Testis (tissue), 3 donors: Measurements from ENCODE around the gene ATP2A1. TPM values are rescaled to one million over a fixed set of nuclear protein-coding genes. Genes with fewer than 3 reads are reported as not detected.

Experiments used
- DNase-seq: peaks from one replicate; pipeline ENCODE4 v3.0.0-alpha.2; 2019
- H3K27ac ChIP-seq, 2 donors: fragments of 200-600 bp; sonication (generic); one replicate each; pipeline ENCODE4 v1.5.1; 2019
- H3K27me3 ChIP-seq: fragments of 200-600 bp; sonication (generic); one replicate; pipeline ENCODE4 v1.5.1; 2019
- H3K36me3 ChIP-seq: fragments of 200-600 bp; sonication (generic); one replicate; pipeline ENCODE4 v1.5.1; 2017; ENCODE audit warnings: low read depth; ENCODE audit errors: missing control alignments
- H3K4me1 ChIP-seq: fragments of 200-600 bp; sonication (generic); one replicate; pipeline ENCODE4 v1.5.1; 2019
- H3K4me3 ChIP-seq, 2 donors: fragments of 200-600 bp; sonication (generic); one replicate each; pipeline ENCODE4 v1.5.1; 2017 to 2019
- H3K9me3 ChIP-seq: fragments of 200-600 bp; sonication (generic); one replicate; pipeline ENCODE4 v1.5.1; 2017
- CTCF ChIP-seq, 3 experiments: fragments of 450-650 bp in 2 of 3; fragments of 200-600 bp in 1 of 3; sonication (generic) in 1 of 3; IDR thresholded peaks; one replicate each; pipeline ENCODE4 v1.5.1; 2016 to 2019; ENCODE audit warnings: antibody characterized with exemption in 3 of 3, mild to moderate bottlenecking in 2 of 3, moderate library complexity in 1 of 3
- POLR2A ChIP-seq: fragments of 450-650 bp; IDR thresholded peaks from one replicate; pipeline ENCODE4 v1.6.1; 2017; ENCODE audit warnings: antibody characterized with exemption, mild to moderate bottlenecking, moderate library complexity
- WGBS, 2 donors: methylation state at CpG; one replicate each; pipeline ENCODE4 v1.1.5; 2018; 5-methylcytosine and 5-hydroxymethylcytosine counted together
- intact Hi-C: fragments of 100-400 bp; cut with DNase I; formaldehyde crosslinking; loops from one replicate; pipeline ENCODE4 v1.15.1; 2023; ENCODE audit warnings: low total_unique reads
- polyA plus RNA-seq: library from polyadenylated mRNA; stranded (reverse); fragments of 350-450 nt; fragmentation: Illumina TruSeq; extraction: RNeasy Lipid Tissue Mini Kit (QIAGEN cat#74804); gene quantifications from one replicate; pipeline ENCODE4 v1.2.3, GENCODE V29; 2014; ENCODE audit warnings: low read depth, low replicate concordance; ENCODE audit not compliant: insufficient read depth
- total RNA-seq, 2 donors: library from RNA; depleted of rRNA; stranded (reverse); fragments of >200 nt; gene quantifications; one replicate each; pipeline ENCODE4 v1.2.3, GENCODE V29; 2016

The ATP2A1 gene
- total and polyA plus RNA-seq, 3 donors from 2014 or later: 9.1 to 17.3 (median 12.2) TPM

- DNase-seq: no peak
- TF ChIP-seq POLR2A: no peak
- TF ChIP-seq CTCF (IDR thresholded peaks at IDR 0.05): no peak
- 38 to 56% methylated on average over 10 to 13 of the region's 13 CpGs for WGBS, 2 donors
- intact Hi-C loops: no loop called here
- Histone ChIP-seq H3K9me3 (no peaks in the 10 kb centered on the region), H3K36me3 (no peaks in the 10 kb centered on the region), H3K4me3 (no peak overlapping the region), H3K27ac (no peak overlapping the region), H3K27me3 (no peaks in the 10 kb centered on the region), H3K4me1 (peaks cover 8% of the 10 kb centered on the region)
Measured at GRCh38 chr16:28875134-28876018, 2.9 kb upstream of the ATP2A1 start.

DNA sequence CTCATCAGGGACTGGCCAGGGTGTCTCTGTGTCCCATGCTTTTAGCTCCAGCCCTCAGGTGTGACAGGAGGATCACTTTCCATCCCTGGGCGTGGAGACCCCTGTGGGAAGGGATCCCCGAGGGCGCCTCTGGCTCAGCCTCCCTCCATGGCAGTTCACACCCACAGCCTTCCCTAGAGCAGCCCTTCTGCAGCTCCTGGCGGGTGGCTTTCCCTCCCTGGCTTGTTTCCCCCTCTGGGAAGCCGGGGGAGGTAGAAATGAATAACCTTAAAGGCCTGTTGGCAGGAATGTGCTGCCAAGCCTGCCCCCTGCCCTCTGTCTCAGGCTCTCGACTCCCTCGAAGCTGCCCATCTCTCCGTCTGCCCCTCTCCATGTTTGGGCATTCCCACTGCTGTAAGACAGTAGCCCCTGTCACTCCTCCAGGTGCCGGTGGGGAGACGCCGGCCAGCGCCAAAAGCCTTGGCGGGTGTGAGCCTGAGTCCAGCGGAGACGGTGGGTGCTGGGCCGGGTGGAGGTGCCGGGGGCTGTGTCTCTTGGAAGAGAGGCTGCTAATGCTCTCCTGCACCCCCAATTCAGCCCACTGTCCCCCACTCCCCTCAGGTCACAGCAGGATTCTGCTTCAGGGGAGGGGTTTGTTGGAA, 2.1 kb upstream of the ATP2A1 start:
- DNase-seq: no peak
- Histone ChIP-seq H3K36me3 (no peaks in the 10 kb centered on the region), H3K4me3 (no peak overlapping the region), H3K27ac (no peak overlapping the region), H3K27me3 (no peaks in the 10 kb centered on the region), H3K4me1 (peaks cover 9% of the 10 kb centered on the region), H3K9me3 (no peaks in the 10 kb centered on the region)
- intact Hi-C loops: no loop called here
- 52 to 61% methylated on average over 5 to 17 of the region's 17 CpGs for WGBS, 2 donors
- TF ChIP-seq POLR2A (no peak), CTCF (IDR thresholded peaks at IDR 0.05) (no peak)

DNA sequence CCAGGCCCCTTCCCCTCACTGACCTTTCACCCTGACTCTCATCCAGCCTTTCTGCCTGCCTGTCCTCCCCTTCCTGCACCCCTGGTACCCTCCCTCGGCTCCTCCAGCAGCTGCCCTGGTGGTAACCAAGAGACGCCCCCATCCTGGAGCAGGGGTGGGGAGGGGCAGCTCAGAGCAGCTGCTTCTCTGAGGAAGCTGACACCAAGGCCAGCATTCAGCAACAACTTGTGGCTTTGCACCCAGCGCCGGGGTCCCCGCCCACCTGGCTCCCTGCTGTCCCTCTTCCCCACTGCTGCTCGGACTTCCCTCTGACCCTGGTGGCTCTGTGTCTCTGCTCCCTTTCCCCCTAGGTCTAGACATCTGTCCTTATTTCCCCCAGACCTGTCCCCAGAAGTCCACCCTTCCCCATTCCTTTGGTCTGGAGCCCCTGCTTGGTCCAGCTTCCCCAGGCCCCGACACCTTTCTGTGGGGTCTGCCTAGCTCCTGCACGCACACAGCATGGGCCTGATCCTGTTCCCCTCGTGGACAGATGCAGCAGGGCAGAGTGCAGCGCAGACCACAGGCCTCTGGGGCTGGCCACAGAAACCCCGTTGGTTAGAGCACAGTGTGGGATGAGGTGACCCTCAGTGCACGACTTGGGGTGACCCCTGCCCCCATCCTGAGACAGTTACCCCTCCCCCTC, 1.2 kb upstream of the ATP2A1 start:
- Histone ChIP-seq H3K4me1 (peaks cover 9% of the 10 kb centered on the region), H3K27ac (no peak overlapping the region), H3K36me3 (no peaks in the 10 kb centered on the region), H3K4me3 (no peak overlapping the region), H3K27me3 (no peaks in the 10 kb centered on the region), H3K9me3 (no peaks in the 10 kb centered on the region)
- intact Hi-C loops: no loop called here
- no peak for DNase-seq
- no peak for TF ChIP-seq CTCF (IDR thresholded peaks at IDR 0.05)
- no peak for TF ChIP-seq POLR2A
- WGBS, 2 donors: 70 to 72% methylated on average over 6 to 12 of the region's 12 CpGs

GRCh38 chr16:28877655-28878000, 660 bp upstream of the ATP2A1 start:
- peaks cover 9% of the 10 kb centered on the region for H3K4me1 ChIP-seq
- TF ChIP-seq POLR2A (no peak), CTCF (IDR thresholded peaks at IDR 0.05) (no peak)
- intact Hi-C loops: no loop called here
- H3K36me3 ChIP-seq: no peaks in the 10 kb centered on the region
- H3K9me3 ChIP-seq: no peaks in the 10 kb centered on the region
- DNase-seq: no peak
- H3K27me3 ChIP-seq: no peaks in the 10 kb centered on the region
- no peak overlapping the region for H3K27ac ChIP-seq
- 77 to 88% methylated on average over 1 to 2 of the region's 2 CpGs for WGBS, 2 donors
- H3K4me3 ChIP-seq: no peak overlapping the region
